Hematopoietic multipotent progenitor cell treated with erythropoietin and hydrocortisone succinate and interleukin-3 and kit ligand, for 15 days (in vitro differentiated cells): Measurements from ENCODE around the gene TSPOAP1.

Source experiments
- DNase-seq: peaks from one replicate; pipeline ENCODE4 v3.0.0-alpha.2; 2015; ENCODE audit warnings: low spot score

Gene TSPOAP1

DNA sequence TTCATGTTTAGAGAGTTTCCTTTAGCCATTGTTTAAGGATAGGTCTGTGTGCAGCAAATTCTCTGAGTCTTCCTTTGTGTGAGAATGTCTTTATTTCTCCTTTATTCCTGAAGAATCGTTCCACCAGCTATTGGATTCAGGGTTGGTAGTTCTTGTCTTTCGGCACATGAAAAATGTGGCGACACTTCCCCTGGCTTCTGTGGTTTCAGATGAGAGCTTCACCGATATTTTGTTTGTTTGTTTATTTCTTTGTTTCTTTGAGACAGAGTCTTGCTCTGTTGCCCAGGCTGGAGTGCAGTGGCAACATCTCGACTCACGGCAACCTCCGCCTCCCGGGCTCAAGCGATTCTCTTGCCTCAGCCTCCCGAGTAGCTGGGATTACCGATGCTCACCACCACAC, 66.4 kb downstream of the TSPOAP1 start:
- DNase-seq, result no peak

DNA sequence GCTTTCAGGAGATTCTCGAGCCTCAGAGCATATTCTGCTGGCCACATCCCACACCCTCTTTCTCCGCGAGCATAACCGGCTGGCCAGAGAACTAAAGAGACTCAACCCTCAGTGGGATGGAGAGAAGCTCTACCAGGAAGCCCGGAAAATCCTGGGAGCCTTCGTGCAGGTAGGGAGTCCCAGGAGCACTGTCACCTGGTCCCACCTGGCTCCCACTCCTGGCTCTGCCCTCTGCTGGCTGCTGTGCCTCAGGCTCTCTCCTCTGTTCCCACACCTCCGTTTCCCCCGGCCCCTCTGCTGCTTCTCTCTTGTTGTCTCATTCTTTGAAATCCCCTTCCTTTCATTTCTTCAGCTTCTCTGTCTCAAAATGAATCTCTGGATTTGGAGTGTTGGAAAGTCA, 73.8 kb downstream of the TSPOAP1 start:
- no peak for DNase-seq

- no peak for DNase-seq
Observed at GRCh38 chr17:58253082-58253481, 75.5 kb downstream of the TSPOAP1 start.

DNA sequence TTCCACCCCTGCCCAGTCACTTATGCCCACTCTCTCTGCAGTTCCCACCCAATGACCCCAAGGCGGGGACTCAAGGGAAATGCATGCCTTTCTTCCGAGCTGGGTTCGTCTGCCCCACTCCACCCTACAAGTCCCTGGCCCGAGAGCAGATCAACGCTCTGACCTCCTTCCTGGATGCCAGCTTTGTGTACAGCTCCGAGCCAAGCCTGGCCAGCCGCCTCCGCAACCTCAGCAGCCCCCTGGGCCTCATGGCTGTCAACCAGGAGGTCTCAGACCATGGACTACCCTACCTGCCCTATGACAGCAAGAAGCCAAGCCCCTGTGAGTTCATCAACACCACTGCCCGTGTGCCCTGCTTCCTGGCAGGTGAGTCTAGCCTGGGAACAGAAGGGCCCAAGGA, 76.5 kb downstream of the TSPOAP1 start:
- no peak for DNase-seq
